GM19043 (cell line): ENCODE measurements around the gene PIGV.

ENCODE experiments used
- ATAC-seq: cut with Tn5 transposase; IDR thresholded peaks from one replicate; pipeline ENCODE4 v1.9.1; 2021; ENCODE audit warnings: low read depth; ENCODE audit not compliant: unreplicated experiment

The PIGV gene

DNA sequence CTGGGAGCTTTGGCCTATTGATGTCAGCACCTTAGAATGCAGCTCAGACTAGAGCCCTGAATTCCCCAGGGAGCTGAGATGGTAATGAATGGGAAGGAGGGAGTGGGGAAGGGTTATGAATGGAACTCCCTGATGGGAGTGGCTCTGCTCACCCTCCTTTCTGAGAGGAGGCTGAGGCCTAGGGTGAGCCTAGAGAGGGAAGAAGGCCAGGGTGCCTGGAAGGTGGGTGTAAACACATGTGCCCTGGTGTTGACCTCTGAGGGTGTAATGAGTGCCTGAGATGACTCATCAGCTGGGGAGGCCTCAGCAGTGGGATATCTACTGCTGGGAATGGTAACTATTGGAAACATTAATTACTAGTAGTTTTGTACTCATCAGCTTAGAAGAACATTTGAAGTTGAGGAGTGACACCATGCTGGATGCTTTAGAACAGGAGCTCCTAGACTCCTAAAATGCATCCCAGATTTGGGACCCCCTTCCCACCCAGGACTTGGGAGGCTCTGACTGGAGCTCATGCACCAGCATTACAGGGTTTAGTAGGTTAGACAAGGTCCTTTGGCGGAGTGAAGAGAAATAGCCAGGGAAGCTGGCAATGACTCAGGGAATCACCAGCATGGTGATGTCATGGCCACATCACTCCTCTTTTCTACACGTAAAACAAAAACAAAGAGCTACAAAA lies 16.0 kb upstream of the PIGV start:
- ATAC-seq = no peak

DNA sequence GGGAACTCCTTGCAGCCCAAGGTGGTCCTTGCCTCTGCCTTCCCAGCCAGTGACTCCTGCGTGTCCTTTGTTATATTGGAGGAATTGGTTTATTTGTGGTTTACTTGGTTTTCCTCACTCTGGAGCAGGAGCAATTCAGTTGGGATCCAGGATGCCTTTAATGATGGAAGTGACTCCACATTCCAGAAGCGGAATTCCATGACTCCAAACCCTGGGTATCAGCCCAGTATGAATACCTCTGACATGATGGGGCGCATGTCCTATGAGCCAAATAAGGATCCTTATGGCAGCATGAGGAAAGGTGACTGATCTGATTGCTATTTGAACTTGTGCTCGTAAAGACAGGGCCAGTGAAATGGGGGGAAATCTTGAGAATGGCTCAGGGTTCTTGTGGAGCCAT lies 15.1 kb upstream of the PIGV start:
- ATAC-seq = no peak

DNA sequence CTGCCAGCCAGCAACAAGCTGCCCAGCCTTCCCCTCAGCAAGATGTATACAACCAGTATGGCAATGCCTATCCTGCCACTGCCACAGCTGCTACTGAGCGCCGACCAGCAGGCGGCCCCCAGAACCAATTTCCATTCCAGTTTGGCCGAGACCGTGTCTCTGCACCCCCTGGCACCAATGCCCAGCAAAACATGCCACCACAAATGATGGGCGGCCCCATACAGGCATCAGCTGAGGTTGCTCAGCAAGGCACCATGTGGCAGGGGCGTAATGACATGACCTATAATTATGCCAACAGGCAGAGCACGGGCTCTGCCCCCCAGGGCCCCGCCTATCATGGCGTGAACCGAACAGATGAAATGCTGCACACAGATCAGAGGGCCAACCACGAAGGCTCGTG lies 13.3 kb upstream of the PIGV start:
- no peak for ATAC-seq

DNA sequence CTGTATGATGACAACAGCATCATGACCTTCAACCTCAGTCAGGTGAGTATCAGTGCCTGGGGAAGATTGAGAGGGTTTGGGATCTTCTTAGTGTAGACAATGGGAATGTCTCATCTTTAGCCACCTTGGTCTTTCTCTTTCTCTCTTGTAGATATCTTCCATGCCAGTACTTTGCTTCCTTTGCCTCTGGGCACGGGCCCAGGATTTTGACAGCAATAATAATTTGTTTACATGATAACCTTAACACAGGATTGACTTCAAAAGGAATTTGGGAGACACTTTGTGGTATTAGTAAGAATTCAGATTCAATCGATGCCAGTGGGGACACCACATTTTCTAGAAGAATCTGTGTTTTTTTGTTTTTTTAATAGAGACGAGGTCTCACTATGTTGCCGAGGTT lies 12.1 kb upstream of the PIGV start:
- ATAC-seq = no peak

DNA sequence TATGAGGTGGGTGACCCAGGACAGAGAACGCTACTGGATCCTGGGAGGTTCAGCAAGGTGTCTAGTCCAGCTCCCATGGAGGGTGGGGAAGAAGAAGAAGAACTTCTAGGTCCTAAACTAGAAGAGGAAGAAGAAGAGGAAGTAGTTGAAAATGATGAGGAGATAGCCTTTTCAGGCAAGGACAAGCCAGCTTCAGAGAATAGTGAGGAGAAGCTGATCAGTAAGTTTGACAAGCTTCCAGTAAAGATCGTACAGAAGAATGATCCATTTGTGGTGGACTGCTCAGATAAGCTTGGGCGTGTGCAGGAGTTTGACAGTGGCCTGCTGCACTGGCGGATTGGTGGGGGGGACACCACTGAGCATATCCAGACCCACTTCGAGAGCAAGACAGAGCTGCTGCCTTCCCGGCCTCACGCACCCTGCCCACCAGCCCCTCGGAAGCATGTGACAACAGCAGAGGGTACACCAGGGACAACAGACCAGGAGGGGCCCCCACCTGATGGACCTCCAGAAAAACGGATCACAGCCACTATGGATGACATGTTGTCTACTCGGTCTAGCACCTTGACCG lies 8.6 kb upstream of the PIGV start:
- ATAC-seq = no peak

DNA sequence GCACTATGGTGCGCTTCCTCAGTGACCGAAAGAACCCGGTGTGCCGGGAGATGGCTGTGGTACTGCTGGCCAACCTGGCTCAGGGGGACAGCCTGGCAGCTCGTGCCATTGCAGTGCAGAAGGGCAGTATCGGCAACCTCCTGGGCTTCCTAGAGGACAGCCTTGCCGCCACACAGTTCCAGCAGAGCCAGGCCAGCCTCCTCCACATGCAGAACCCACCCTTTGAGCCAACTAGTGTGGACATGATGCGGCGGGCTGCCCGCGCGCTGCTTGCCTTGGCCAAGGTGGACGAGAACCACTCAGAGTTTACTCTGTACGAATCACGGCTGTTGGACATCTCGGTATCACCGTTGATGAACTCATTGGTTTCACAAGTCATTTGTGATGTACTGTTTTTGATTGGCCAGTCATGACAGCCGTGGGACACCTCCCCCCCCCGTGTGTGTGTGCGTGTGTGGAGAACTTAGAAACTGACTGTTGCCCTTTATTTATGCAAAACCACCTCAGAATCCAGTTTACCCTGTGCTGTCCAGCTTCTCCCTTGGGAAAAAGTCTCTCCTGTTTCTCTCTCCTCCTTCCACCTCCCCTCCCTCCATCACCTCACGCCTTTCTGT lies 7.3 kb upstream of the PIGV start:
- ATAC-seq = no peak

DNA sequence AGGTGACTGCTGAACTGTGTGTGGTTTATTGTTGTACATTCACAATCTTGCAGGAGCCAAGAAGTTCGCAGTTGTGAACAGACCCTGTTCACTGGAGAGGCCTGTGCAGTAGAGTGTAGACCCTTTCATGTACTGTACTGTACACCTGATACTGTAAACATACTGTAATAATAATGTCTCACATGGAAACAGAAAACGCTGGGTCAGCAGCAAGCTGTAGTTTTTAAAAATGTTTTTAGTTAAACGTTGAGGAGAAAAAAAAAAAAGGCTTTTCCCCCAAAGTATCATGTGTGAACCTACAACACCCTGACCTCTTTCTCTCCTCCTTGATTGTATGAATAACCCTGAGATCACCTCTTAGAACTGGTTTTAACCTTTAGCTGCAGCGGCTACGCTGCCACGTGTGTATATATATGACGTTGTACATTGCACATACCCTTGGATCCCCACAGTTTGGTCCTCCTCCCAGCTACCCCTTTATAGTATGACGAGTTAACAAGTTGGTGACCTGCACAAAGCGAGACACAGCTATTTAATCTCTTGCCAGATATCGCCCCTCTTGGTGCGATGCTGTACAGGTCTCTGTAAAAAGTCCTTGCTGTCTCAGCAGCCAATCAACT lies 6.4 kb upstream of the PIGV start:
- ATAC-seq = no peak

DNA sequence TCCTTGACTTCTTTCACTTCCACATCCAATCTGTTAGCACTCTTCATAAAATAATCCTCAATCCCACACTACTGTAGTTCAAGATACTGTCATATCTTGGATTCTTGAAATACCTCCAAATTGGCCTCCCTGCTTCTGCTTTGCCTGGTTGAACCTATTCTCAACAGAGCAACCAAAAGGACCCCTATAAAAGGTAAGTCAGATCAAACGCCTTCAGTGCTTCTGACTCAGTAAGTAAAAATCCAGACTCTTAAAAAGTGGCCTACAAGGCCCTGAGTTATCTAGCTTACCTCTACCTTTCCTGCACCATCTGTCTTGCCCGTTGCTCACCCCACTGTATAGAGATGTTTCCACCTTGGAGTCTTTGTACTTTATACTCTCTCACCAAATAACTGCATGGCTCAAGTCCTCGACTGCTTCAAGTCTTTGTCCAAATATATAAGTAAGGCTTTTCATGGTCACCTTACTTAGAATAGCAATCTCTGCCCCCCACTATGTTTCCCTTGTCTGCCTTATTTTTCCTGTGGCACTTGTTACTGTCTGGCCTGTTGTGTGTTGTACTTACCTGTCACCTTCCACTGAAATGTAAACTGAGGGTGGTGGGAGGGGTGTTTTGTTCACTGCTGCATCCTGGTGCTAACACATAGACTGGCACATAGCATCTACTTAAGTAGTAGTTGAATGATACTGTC lies 5.1 kb upstream of the PIGV start:
- ATAC-seq = no peak

DNA sequence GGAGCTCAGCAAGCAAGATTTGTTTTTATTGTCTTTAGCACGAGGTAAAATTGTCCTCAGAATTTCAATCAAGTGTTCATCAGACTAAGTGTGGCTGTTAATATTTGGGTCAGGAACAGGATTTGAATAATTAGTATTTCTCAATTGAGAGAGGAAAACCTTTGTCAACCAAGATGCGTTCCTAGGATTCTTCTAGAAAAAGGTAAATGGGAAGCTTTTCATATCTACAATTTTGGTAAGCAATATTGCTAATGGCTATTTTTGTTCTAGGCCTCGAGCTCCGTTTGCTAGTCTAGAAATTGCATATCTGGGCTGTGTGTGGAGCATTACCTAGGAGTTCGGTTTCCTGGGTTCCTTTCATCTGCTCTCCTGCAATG lies 4.1 kb upstream of the PIGV start:
- ATAC-seq = no peak

DNA sequence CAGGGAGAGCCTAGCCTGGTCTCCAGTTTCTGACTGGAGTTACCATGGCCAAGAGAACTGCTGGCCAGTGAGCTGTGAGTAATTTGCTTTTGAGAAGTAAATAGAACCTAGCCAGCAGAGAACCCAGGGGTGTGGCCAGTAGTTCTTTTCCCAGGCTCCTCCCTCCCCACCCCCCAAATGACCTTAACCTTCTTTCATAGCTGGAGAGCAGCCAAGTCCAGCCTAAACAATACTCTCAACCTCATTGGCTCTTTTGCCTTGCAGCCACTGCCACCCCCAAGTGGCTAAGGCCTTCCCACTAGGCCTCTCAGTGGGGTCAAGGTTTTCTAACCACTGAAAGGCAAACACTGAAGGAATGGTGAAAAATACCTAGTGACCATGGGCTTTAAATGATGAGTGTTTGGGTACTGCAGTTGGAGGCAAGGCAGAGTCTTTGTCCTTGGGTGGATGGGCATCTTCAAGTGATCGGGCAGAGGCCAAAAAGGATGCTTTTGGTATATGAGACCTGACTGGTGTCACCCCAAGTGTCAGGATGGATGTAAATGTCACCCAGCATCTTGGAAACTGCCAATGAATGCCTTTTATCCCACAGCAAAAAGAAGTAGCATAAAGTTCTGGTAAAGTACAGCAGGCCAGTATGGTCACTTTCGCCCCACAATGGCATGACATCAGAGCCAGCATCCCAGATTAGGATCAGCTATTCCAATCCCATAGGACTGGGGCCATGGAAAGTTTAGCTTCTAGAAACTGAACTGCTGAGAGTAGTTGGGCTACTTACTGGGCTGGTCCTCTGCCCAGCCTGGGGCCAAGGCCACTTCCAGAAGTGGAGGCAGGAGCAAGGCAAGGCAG lies 3.5 kb upstream of the PIGV start:
- ATAC-seq = no peak

DNA sequence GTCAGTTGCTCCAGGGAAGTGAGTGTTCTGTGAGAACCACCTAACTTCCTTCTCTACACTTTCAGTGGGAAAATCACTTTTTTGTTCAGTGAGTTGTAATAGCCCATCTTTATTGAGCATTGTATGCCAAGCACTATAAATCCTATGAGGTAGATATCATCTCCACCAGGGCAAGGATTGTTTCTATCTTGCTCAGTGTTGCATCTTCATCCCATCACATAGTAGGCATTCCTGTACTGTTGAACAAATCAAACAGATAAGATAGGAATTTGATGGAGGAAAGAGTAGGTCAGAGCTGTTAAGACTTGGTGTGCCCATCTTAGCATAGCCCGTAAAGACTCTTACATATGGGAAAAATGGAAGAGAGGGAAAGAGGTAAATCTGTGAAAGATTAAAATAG lies 2.9 kb upstream of the PIGV start:
- ATAC-seq = no peak

DNA sequence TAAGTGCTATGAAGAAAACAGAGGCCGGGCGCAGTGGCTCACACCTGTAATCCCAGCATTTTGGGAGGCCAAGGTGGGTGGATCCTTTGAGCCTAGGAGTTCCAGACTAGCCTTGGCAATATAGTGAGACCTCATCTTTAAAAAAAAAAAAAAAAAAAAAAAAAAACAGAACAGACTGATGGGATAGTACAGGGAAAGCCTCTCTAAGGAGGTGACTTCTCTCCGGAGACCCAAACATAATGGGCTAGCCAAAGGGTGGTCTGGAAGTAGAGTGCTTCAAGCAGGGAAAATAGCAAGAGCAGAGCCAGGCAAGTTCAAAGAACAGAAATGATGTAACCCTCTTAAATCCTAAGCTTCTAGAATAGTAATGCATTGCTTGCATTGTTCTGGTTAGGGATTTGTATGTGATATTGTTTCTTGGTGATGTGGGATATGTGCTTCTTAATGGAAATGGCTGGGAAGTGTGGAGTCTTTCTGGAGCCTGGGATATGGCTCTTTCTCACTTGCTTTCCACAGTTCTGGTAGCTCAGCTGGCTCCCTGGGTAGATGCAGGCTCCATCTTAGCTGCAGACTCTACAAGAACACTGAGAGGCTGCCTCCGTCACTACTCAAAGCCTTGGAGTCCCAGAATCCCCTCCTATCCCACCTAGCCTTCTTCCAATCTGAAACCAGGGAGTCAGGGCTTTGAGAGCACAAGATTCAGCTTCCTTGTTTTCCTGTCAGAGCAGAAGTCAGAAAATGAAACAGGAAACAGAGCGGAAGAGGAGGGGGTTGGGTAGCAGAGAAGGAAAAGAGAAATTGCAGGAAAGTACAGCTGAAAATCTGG lies 1.9 kb upstream of the PIGV start:
- ATAC-seq = no peak

DNA sequence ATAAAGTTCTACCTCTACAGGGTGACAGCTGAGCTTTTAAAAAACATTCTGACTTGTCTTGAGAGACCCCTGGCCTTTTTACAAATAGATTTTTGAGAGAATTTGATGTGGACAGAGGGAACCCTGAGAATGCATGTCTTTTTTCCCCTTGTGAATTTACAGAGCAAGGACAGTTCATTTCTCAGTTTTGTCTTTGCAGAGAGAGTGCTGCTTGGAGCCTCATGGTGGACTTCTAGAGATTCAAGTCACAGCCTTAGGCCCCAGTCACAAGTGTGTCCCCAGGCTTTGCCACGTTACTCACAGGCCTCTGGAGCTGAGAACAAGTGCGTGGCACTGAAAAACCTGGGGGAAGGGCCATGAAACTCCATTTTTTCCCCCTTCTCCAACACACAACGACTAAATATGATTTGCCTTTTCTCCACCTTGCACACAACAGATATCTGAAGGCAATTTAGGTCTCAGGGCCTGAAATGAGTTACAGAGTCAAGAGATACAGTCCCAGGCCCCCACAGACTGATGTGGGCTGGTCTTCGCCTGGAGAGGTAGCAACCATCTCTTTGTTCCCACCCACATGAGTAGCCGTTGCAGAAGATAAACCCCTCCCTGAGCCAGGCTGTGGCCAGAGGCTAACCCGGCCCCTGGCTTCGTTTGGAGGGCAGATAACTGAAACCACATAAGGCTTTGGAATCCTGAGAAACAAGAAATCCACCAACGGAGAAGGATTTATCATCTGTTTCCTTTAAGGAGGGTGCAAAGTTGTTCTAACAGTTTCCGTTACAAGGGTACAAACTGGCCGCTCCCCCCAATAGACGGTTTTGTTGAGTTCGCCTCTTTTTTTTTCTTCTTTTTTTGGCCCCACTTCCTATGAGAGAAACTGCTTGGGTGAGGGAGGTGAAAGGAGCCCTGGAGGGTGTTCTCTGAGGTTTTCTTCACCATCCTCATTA lies 1.0 kb upstream of the PIGV start:
- no peak for ATAC-seq

DNA sequence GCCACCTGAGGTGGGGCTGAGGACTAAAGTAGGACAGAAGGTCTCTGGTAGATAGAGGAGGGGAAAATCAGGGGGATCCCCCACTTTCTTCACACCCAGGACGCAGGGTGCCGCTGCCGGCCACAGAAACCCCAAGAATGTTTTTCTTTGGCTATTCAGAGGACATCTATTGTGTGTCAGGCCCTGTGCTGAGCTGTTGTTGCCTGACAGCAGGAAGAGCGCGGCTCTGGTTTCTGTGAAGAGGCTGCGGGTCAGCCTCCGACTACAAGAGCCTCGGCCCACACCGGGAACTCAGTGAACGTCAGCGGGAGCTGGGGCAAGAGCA lies 407 bp upstream of the PIGV start:
- ATAC-seq = peak; percentile 43

DNA sequence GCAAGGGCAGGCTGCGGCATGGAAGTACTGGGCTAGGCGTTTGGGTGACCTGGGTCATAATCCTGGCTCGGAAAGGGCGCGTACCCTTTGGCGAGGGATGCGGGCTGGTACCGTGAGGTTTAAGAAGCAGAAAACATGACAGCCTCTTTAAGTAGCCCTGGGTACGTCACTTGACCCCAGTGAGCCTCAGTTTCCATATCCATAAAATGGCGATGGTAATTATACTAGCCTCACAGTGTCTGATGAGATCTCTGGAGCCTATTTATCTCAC lies 700 bp downstream of the PIGV start:
- ATAC-seq = no peak

DNA sequence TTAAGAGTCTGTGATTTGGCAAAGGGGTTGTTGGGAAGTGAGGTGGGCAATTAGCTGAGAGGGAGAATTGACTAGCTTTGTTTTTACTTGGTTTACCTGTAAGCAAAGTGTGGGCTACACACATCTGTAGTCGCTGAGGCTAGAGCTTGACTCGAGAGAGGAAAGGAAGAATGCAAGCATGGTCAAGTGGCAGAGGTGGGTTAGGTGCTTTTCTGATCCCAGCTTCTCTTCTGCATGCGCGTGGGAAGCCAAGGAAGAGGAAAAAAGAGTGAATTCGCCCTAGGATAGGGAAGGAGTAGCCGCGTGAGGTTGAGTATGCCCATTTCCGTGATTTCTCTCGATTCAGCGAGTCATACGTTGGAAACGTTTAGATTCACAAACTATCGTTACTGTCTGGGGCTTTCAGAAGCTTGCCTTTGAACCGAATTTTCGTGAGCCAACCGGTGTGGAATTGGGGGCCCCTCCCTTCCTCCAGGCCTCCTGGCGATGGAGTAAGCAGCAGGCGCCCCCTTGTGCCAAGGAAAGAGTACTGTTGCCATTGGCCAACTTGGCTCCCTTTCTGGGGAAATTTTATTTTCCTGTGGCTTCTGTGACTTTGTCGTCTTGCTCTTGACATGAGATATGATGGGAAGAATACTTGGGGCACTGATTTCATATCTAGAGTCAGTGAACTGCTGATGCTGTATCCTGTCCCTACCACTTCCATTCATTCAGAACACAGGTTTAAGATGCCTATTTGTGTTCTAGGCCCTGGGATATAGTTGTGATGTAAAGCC lies 1.3 kb downstream of the PIGV start:
- no peak for ATAC-seq

DNA sequence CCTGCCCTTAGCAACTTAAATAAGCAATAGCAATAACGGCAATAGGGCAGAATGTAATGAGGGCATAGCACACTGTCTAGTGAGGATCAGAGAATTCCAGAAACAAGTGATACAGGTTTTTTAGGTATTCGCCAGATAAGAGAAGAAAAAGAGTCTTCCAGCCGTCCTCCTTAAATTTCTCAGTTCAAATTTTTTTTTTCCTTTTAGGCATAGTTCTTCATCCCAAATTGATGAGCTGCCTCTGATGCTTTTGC lies 1.8 kb downstream of the PIGV start:
- ATAC-seq = no peak

DNA sequence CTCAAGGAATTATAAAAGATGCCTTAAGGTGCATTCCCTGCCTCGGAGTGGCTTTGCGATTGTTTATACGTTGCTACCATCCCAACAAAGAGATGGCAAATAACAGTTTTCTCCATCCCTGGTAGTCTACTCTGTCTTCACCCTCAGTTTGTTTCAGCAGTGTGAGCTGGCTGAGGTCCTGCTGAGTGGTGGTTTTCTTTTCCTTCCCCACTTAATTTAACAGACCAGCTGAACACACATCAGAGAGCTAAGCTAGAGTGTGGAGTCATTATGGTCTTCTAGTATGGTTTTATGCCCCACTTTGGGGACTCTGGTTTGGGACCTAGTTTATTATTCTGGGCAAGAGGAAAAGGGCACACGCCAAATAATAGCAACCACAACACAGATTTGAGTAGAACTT lies 2.2 kb downstream of the PIGV start:
- no peak for ATAC-seq

DNA sequence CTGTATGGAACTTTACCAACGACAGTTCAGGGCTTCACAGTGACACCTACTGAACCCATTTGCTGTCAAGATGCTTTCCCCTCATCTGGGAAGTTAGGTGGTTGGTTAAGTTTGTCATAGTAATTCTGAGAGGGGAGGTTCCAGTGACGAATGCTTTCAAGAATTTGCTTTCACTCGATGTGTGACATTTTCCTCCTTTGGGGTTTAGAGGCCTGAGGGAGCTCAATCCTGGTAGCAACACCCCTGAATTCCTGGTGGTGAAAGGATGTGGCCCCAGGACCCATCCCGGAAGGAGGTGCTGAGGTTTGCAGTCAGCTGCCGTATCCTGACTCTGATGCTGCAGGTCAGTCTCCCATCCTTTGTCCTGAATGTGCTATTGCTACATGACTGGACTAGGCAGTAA lies 2.8 kb downstream of the PIGV start:
- no peak for ATAC-seq
